ENCODE results near the gene RAD51B.
A peak's percentile ranks its signal among the peaks of the same experiment; 100 is the strongest.

RAD51B gene

DNA sequence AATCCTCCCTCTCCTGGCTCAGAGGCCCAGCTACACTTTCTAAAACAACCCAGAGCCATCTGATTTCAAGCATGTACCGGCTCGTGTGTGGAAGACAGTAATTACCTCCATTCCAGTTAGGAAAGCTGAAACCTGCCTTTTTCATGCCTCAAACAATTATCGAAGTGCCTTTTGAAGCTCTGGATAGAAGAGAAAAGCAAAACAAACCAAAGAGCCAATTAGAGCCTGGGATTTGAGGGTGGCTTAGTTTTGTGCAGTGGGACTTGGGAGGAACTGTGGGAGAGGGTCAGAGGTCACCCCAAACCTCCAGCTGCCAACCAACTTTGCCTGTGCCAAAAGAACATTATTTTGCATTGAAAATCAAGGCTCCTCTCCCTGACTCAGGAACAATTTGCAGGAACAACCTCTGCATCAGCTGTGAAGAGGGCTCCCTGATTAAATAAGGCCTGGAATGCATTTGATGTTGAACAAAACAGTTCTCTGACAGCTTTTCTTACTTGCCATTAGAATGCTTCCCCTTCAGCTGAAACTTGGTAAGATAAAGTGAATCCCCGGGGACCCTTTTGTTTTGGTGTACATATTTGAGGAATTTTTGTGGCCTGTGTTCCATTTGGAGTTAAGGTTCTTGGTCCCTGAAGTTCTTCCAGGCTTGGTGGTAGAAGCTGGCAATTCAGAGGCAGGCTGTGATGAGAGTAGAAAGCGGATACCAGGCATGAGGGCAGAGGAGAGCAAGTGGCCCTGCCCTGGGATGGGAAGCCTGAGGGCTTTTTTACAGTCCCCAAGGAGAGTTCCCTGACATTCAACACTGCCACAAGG lies 703.1 kb downstream of the RAD51B start:
- peak; percentile 70 for DNase-seq (ENCODE audit: low read depth)
- H3K4me3 ChIP-seq (replicated peaks; ENCODE audit: low read depth, low read length), result no peak overlapping the region
- TF ChIP-seq, protein P1, sequence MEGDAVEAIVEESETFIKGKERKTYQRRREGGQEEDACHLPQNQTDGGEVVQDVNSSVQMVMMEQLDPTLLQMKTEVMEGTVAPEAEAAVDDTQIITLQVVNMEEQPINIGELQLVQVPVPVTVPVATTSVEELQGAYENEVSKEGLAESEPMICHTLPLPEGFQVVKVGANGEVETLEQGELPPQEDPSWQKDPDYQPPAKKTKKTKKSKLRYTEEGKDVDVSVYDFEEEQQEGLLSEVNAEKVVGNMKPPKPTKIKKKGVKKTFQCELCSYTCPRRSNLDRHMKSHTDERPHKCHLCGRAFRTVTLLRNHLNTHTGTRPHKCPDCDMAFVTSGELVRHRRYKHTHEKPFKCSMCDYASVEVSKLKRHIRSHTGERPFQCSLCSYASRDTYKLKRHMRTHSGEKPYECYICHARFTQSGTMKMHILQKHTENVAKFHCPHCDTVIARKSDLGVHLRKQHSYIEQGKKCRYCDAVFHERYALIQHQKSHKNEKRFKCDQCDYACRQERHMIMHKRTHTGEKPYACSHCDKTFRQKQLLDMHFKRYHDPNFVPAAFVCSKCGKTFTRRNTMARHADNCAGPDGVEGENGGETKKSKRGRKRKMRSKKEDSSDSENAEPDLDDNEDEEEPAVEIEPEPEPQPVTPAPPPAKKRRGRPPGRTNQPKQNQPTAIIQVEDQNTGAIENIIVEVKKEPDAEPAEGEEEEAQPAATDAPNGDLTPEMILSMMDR (IDR thresholded peaks at IDR 0.05; ENCODE audit: low read length, missing control alignments), result peak; percentile 2

DNA sequence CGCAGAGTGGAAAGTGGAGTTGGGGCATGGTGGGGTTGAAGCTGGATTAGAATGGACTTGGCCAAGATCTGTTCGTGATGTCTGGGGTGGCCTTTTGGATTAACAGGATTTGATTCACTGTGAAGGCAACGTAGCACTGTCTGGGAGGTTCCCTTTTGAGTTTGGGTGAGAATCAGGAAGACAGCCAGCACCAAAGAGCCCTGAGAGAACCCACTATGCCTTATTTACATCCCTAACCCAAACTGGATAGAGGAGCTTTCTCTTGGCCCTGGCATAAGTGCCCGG lies 703.7 kb downstream of the RAD51B start:
- TF ChIP-seq, protein P1 (IDR thresholded peaks at IDR 0.05; ENCODE audit: low read length, missing control alignments), result no peak

DNA sequence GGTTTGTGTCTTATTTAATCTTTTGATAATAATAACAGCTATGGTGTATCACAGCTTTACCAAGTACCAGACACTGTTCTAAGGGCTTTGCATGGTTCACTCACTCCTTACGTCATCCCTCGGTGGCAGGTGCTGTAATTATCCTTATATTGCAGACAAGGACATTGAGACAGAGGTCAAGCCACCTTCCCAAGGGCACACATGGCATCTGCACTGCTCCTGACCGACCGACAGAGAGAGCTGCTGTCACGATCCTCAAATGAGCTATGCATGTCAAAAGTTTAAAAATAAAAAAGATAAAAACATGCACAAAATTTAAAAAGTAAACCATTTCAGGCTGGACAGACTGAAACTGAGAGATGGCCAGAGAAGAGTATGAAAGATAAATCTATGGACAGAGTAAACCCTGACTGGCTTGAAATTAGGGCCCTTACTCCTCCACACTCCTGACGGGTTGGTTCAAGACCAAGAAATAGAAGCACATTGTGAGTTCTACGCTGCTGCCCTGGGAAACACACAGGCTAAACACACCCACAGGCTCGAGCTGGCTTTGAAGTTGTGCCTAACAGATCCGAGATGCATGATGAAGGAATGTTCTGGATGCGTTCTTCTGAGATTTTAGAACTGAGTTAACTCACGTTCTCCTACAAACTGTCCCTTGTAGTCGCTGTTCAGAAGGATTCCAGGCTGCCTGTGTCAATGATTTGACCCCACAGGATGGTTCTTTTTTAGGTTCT lies 704.6 kb downstream of the RAD51B start:
- no peak overlapping the region for H3K4me3 ChIP-seq (replicated peaks; ENCODE audit: low read depth, low read length)
- TF ChIP-seq, protein P1 (IDR thresholded peaks at IDR 0.05; ENCODE audit: low read length, missing control alignments), result peak; percentile 41
- DNase-seq (ENCODE audit: low read depth), result peak; percentile 38

More for the DNA sequence above, 703.7 kb downstream of the RAD51B start:
- no peak for DNase-seq (ENCODE audit: low read depth)
- no peak overlapping the region for H3K4me3 ChIP-seq (replicated peaks; ENCODE audit: low read depth, low read length)

DNA sequence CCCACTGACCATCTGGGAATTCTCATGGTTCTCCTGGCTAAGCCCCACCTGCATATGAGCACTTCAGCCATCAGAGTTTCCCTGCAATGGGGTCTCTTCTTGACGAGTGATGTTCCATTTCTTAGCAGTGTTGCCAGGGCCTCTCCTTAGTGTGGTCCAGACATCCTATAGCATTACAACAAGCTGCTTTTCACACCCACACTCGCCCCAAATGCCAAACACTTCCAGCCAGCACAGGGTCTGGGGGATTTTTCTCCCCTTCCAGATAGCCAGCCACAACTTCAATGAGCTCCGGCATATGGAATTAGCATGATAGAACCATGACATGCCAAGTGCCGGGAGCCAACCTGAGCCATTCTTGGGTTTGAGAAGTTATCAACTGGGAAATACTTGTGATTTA lies 705.9 kb downstream of the RAD51B start:
- no peak for DNase-seq (ENCODE audit: low read depth)
- TF ChIP-seq, protein P1 (IDR thresholded peaks at IDR 0.05; ENCODE audit: low read length, missing control alignments), result no peak
- H3K4me3 ChIP-seq (replicated peaks; ENCODE audit: low read depth, low read length), result no peak overlapping the region

DNA sequence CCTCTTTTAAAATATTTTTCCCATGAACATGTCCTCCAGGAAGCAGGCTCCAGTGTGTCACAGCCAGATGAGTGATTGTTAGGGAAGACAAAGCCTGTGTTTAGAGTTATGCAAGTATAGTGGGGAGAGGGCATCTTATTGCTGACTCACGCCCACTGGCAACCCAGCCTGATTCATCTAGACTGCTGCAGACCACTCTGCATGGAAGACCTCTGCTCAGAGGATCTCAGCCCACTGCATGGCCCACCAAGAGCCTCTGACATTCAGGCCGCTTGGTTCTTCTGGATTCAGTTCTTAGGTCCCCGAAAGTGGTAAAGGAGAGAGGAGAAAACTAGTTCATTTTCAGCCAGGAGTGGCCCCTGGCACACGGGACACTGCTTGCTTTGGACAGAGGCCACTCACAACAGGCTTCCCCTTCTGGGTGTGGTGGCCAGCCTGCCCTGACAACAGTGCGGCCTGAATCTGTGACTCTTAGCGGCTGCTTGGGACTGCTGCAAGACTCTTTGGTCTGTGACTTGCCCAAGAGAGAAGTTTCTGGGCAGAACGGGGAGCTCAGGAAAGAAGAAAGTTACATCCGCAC lies 707.0 kb downstream of the RAD51B start:
- TF ChIP-seq, protein P1 (IDR thresholded peaks at IDR 0.05; ENCODE audit: low read length, missing control alignments), result no peak
- no peak overlapping the region for H3K4me3 ChIP-seq (replicated peaks; ENCODE audit: low read depth, low read length)
- no peak for DNase-seq (ENCODE audit: low read depth)

DNA sequence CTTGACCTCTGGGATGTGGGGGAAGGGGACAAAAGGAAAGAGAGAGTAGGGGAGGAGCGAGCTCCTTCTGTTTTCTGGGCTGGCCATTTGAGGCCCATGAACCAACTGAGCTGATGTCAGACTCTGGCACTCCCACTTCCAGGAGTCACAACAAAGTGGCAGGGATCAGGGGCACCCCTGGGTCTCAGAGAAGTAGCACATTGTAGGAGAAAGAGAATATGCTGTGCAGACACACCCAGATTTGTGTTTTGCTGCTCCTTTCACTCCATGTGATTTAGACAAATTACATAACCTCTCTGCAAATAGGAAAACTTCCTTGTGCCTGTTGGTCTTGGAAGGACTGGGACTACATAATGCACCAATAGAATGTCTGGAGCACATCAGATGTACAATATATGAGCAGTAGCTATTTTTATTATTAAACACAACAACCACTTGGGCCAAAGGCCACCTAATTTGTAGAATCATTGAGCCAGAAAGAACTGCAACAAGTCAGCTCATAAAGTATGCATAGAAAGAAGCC lies 707.8 kb downstream of the RAD51B start:
- H3K4me3 ChIP-seq (replicated peaks; ENCODE audit: low read depth, low read length), result no peak overlapping the region
- DNase-seq (ENCODE audit: low read depth), result no peak
- TF ChIP-seq, protein P1 (IDR thresholded peaks at IDR 0.05; ENCODE audit: low read length, missing control alignments), result no peak
